Measurements from ENCODE around the gene GDPD4.

GRCh38 chr11:77322506-77322905 lies 21.0 kb upstream of the GDPD4 start:
- TF ChIP-seq CTCF (IDR thresholded peaks at IDR 0.05) = no peak
- no peak for TF ChIP-seq REST (IDR thresholded peaks at IDR 0.05; ENCODE audit: insufficient read depth in 1 of 2, low read depth in 2 of 2, low read length in 1 of 2)
